Aorta (tissue), 5 donors: ENCODE measurements around the gene ZNF280D. TPM values are rescaled to one million over a fixed set of nuclear protein-coding genes. Genes with fewer than 3 reads are reported as not detected.

Experiments used
- ATAC-seq: fragments of 200-7000 bp; cut with Tn5 transposase; one replicate; pipeline ENCODE4 v1.9.1; 2022; ENCODE audit warnings: moderate library complexity; ENCODE audit not compliant: low FRiP score
- DNase-seq, 2 donors: peaks; one replicate each; pipeline ENCODE4 v3.0.0-alpha.2; 2020
- H3K27ac ChIP-seq, 2 donors: one replicate each; pipeline ENCODE4 v1.5.1; 2013; ENCODE audit warnings: low read length in 2 of 2, mild to moderate bottlenecking in 2 of 2, moderate library complexity in 2 of 2, control low read depth in 1 of 2, inconsistent platforms in 1 of 2, low read depth in 1 of 2
- H3K27me3 ChIP-seq, 2 donors: one replicate each; pipeline ENCODE4 v1.6.1; 2013; ENCODE audit warnings: control low read depth in 1 of 2, low read length in 1 of 2, mild to moderate bottlenecking in 1 of 2, moderate library complexity in 1 of 2; ENCODE audit not compliant: insufficient read depth in 2 of 2, control insufficient read depth in 1 of 2
- H3K36me3 ChIP-seq, 2 donors: one replicate each; pipeline ENCODE4 v1.6.1; 2013; ENCODE audit warnings: control low read depth in 1 of 2, low read length in 1 of 2, mild to moderate bottlenecking in 1 of 2; ENCODE audit not compliant: insufficient read depth in 2 of 2, control insufficient read depth in 1 of 2
- H3K4me1 ChIP-seq, 2 donors: one replicate each; pipeline ENCODE4 v1.6.1; 2013; ENCODE audit warnings: low read length in 2 of 2, control low read depth in 1 of 2, mild to moderate bottlenecking in 1 of 2, moderate library complexity in 1 of 2; ENCODE audit not compliant: insufficient read depth in 2 of 2, control insufficient read depth in 1 of 2
- H3K4me3 ChIP-seq, 2 donors: one replicate each; pipeline ENCODE4 v1.5.1; 2013; ENCODE audit warnings: low read length in 2 of 2, control low read depth in 1 of 2, mild to moderate bottlenecking in 1 of 2
- H3K9me3 ChIP-seq: one replicate; pipeline ENCODE4 v1.6.1; 2013; ENCODE audit warnings: mild to moderate bottlenecking, low read length; ENCODE audit not compliant: control insufficient read depth
- WGBS, 2 donors: extraction: QIAGEN DNeasy Blood & Tissue Kit; methylation state at CpG; one replicate each; pipeline ENCODE4 v1.1.7; 2013; 5-methylcytosine and 5-hydroxymethylcytosine counted together
- intact Hi-C, 2 donors: fragments of 100-400 bp; cut with DNase I; formaldehyde crosslinking; loops; one replicate each; pipeline versions ENCODE4 v1.14.2 to v1.15.0; 2022
- polyA plus RNA-seq, 2 donors: library from polyadenylated mRNA; stranded (reverse); fragments of 200-250 nt; gene quantifications; one replicate each; pipeline ENCODE4 v1.2.3, GENCODE V29; 2013
- total RNA-seq, 2 donors: library from RNA; stranded (reverse); fragmentation: NEBNext Ultra II Directional; extraction: Animal tissue kit (Norgen Biotek cat#: 25700); gene quantifications; one replicate each; pipeline ENCODE4 v1.2.1, GENCODE V29; 2021
- donor health status: healthy with polysubstance abuse.
- donor health status: Bipolar disorder and iron deficiency.
- donor health status: DM: no; HTN: no; CAD: no.
- donor health status: DM: no; HTN: no; CAD: no.
- donor health status: DM: yes; HTN: yes; CAD: no.

ZNF280D gene
- total and polyA plus RNA-seq, 4 donors: 15.0 to 90.8 (median 45.0) TPM

DNA sequence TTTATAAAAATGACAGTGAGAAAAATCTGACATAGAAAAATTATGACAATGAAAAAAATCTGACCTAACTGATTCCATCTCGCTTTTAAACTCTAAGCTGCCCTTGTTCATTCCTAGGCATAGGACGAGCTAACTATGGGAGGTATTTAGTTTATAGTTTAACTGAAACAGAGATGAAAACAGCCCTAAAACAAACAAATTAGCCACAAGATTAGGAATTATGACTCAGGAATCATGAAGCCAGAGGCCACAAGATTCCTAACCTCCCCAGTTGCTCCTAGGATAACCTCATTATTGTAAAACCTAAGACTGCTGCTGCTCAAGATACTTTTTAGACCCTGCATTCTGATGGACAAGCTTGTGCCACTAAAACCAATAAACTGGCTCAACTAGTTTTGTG, 145.6 kb downstream of the ZNF280D start:
- no peak overlapping the region for H3K4me3 ChIP-seq
- H3K4me1 ChIP-seq: no peaks in the 10 kb centered on the region
- H3K27ac ChIP-seq: no peak overlapping the region
- no peaks in the 10 kb centered on the region for H3K36me3 ChIP-seq
- H3K9me3 ChIP-seq: peaks cover 6% of the 10 kb centered on the region
- 84 to 85% methylated on average over 2 of the region's 2 CpGs for WGBS, 2 donors
- DNase-seq (no peak), ATAC-seq (no peak)
- intact Hi-C loops: no loop called here
- H3K27me3 ChIP-seq: no peaks in the 10 kb centered on the region

DNA sequence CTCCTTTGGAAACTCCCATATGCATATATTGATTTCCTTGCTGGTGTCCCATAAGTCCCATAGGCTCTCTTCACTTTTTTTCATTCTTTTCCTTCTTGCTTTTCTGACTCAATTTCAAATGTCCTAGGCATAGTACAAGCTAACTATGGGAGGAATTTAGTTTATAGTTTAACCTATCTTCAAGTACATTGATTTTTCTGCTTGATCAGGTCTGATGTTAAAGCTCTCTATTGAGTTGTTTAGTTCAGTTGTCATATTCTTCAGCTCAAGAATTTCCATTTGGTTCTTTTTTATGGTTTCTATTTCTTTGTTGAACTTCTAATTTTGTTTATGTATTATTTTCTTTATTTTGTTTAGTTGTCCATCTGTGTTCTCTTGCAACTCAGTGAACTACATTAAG, 147.1 kb downstream of the ZNF280D start:
- no peak overlapping the region for H3K4me3 ChIP-seq
- intact Hi-C loops: no loop called here
- no peak overlapping the region for H3K27ac ChIP-seq
- peaks cover 6% of the 10 kb centered on the region for H3K9me3 ChIP-seq
- DNase-seq (no peak), ATAC-seq (no peak)
- no peaks in the 10 kb centered on the region for H3K4me1 ChIP-seq
- no peaks in the 10 kb centered on the region for H3K36me3 ChIP-seq
- no peaks in the 10 kb centered on the region for H3K27me3 ChIP-seq

DNA sequence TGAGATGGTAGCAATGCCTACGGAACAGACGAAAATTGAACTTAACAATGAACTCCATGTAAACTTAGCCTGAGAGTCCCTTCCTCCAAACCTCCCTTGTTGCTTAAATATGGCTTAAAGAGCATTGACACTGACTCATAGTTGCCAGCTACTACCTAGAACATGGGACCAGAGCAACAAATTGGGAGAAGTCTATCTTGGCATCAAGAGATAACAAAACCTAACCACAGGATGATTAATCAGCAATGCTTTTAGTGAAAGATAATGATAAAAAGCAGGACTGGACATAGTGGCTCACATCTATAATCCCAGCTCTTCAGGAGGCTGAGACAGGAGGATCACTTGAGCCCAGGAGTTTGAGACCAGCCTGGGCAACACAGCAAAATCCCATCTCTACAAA, 150.5 kb downstream of the ZNF280D start:
- Histone ChIP-seq H3K27me3 (no peaks in the 10 kb centered on the region), H3K9me3 (peaks cover 6% of the 10 kb centered on the region), H3K27ac (no peak overlapping the region), H3K4me1 (no peaks in the 10 kb centered on the region), H3K4me3 (no peak overlapping the region), H3K36me3 (no peaks in the 10 kb centered on the region)
- no peak for ATAC-seq
- WGBS, 2 donors: 76 to 86% methylated on average over 2 of the region's 2 CpGs
- intact Hi-C loops: no loop called here
- no peak for DNase-seq

Other genes with a start within 250 kb of the ZNF280D start
- 100 to 1,000 TPM; 102 to 158 TPM for gene TCF12, start 185.1 kb upstream of the ZNF280D start, total RNA-seq
- 10 to 100 TPM; 17.8 to 26.7 TPM for gene TCF12, start 185.1 kb upstream of the ZNF280D start, polyA plus RNA-seq